ENCODE results near the gene RHBDF1. TPM values are rescaled to one million over a fixed set of nuclear protein-coding genes. Genes with fewer than 3 reads are reported as not detected.
"Not testable (repeated sequence)": the region's sequence is repeated elsewhere in the genome, so short reads cannot be mapped to it uniquely, and the experiment has no call there.

Gene RHBDF1
- total RNA-seq, 2 donors from 2014 or later, result 55.4 to 79.5 TPM

DNA sequence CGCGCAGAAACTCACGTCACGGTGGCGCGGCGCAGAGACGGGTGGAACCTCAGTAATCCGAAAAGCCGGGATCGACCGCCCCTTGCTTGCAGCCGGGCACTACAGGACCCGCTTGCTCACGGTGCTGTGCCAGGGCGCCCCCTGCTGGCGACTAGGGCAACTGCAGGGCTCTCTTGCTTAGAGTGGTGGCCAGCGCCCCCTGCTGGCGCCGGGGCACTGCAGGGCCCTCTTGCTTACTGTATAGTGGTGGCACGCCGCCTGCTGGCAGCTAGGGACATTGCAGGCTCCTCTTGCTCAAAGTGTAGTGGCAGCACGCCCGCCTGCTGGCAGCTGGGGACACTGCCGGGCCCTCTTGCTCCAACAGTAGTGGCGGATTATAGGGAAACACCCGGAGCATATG, 61.7 kb downstream of the RHBDF1 start:
- H3K27me3 ChIP-seq (replicated peaks; ENCODE audit: insufficient read depth); H3K4me1 ChIP-seq (replicated peaks); H3K36me3 ChIP-seq; H3K27ac ChIP-seq; intact Hi-C loops (cut with DNase I); H3K9me3 ChIP-seq; H3K4me3 ChIP-seq: not testable (repeated sequence)
- peak; percentile 96 for DNase-seq (ENCODE audit: low spot score)
- TF ChIP-seq, protein P1, sequence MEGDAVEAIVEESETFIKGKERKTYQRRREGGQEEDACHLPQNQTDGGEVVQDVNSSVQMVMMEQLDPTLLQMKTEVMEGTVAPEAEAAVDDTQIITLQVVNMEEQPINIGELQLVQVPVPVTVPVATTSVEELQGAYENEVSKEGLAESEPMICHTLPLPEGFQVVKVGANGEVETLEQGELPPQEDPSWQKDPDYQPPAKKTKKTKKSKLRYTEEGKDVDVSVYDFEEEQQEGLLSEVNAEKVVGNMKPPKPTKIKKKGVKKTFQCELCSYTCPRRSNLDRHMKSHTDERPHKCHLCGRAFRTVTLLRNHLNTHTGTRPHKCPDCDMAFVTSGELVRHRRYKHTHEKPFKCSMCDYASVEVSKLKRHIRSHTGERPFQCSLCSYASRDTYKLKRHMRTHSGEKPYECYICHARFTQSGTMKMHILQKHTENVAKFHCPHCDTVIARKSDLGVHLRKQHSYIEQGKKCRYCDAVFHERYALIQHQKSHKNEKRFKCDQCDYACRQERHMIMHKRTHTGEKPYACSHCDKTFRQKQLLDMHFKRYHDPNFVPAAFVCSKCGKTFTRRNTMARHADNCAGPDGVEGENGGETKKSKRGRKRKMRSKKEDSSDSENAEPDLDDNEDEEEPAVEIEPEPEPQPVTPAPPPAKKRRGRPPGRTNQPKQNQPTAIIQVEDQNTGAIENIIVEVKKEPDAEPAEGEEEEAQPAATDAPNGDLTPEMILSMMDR (IDR thresholded peaks at IDR 0.05), result peak in 1 of 4 experiments; percentile 34
- WGBS, result 10% methylated on average over 6 of the region's 27 CpGs

DNA sequence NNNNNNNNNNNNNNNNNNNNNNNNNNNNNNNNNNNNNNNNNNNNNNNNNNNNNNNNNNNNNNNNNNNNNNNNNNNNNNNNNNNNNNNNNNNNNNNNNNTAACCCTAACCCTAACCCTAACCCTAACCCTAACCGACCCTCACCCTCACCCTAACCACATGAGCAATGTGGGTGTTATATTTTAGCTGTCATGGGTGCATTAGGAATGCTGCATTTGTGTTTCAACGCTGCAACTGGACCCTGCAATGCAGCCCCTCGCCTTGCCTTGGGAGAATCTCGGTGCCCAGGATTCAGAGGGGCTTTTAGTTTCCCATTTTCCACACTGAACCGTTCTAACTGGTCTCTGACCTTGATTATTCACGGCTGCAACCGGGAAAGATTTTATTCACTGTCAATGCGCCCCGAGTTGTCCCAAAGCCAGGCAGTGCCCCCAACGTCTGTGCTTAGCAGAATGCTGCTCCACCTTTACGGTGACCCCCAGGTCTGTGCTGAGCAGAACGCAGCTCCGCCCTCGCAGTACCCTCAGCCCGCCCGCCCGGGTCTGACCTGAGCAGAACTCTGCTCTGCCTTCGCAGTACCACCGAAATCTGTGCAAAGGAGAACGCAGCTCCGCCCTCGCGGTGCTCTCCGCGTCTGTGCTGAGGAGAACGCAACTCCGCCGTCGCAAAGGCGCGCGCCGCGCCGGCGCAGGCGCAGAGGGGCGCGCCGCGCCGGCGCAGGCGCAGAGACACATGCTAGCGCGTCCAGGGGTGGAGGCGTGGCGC, 62.3 kb downstream of the RHBDF1 start:
- no peak overlapping the region for H3K27ac ChIP-seq
- H3K27me3 ChIP-seq (replicated peaks; ENCODE audit: insufficient read depth), result no peaks in the 10 kb centered on the region
- DNase-seq (ENCODE audit: low spot score), result no peak
- TF ChIP-seq POLR2AphosphoS5 (IDR thresholded peaks at IDR 0.05) (no peak), POLR2A (IDR thresholded peaks at IDR 0.05) (no peak)
- TF ChIP-seq, protein P1 (IDR thresholded peaks at IDR 0.05), result no peak
- H3K36me3 ChIP-seq, result no peaks in the 10 kb centered on the region
- H3K9me3 ChIP-seq, result no peaks in the 10 kb centered on the region
- no peaks in the 10 kb centered on the region for H3K4me1 ChIP-seq (replicated peaks)
- no peak overlapping the region for H3K4me3 ChIP-seq
- 59% methylated on average over 36 of the region's 48 CpGs for WGBS
- intact Hi-C loops (cut with DNase I), result no loop called here

Small RNA genes within 50 kb of the gene (microRNA-seq; reads per million reads assigned to microRNA genes)
- not detected for gene MIR6859-4

Small RNA genes within 50 kb of the gene (small RNA-seq; reads per million reads assigned to genes)
- gene MIR6859-4 (0 reads per million in 2 donors), gene Z69720.2 (0 reads per million in 2 donors)

Other genes starting within 250 kb of the RHBDF1 start
- gene POLR3K, start 19.0 kb downstream of the RHBDF1 start, total RNA-seq, result 1 to 10 TPM; 6.2 to 6.8 TPM
- gene SNRNP25, start 18.8 kb downstream of the RHBDF1 start, total RNA-seq, result 10 to 100 TPM; 22.9 to 40.8 TPM
- gene MPG, start 5.6 kb upstream of the RHBDF1 start, total RNA-seq, result 100 to 1,000 TPM; 111 to 138 TPM
- gene NPRL3, start 66.0 kb upstream of the RHBDF1 start, total RNA-seq, result 10 to 100 TPM; 36.1 to 47.1 TPM
- not detected for gene HBZ, start 80.0 kb upstream of the RHBDF1 start, total RNA-seq
- not detected for gene HBM, start 93.3 kb upstream of the RHBDF1 start, total RNA-seq
- 10 to 100 TPM in 1 of 2 donors, 1 to 10 TPM in 1; 7.4 to 15.5 TPM for gene HBA2, start 100.2 kb upstream of the RHBDF1 start, total RNA-seq
- 10 to 100 TPM in 1 of 2 donors, not detected in 1; 43.4 TPM for gene HBA1, start 104.0 kb upstream of the RHBDF1 start, total RNA-seq
- not detected for gene HBQ1, start 107.8 kb upstream of the RHBDF1 start, total RNA-seq
- gene LUC7L, start 156.8 kb upstream of the RHBDF1 start, total RNA-seq, result 100 to 1,000 TPM in 1 of 2 donors, 10 to 100 TPM in 1; 55.1 to 108 TPM
- 100 to 1,000 TPM in 1 of 2 donors, 10 to 100 TPM in 1; 83.8 to 114 TPM for gene FAM234A, start 162.2 kb upstream of the RHBDF1 start, total RNA-seq
- 1 to 10 TPM; 2.3 to 5.9 TPM for gene RGS11, start 203.3 kb upstream of the RHBDF1 start, total RNA-seq
- 1 to 10 TPM in 1 of 2 donors, under 1 TPM in 1; 0.41 to 7.0 TPM for gene ARHGDIG, start 208.0 kb upstream of the RHBDF1 start, total RNA-seq
- 1 to 10 TPM in 1 of 2 donors, not detected in 1; 2.1 TPM for gene PDIA2, start 210.5 kb upstream of the RHBDF1 start, total RNA-seq

All from prostate gland (tissue), 2 donors.